Ovary (tissue), 9 donors: Measurements from ENCODE around the gene SPEN. TPM values are rescaled to one million over a fixed set of nuclear protein-coding genes. Genes with fewer than 3 reads are reported as not detected.
"Not testable (repeated sequence)": the region's sequence is repeated elsewhere in the genome, so short reads cannot be mapped to it uniquely, and the experiment has no call there.

Source experiments
- DNase-seq, 5 donors: peaks; one replicate each; pipeline ENCODE4 v3.0.0-alpha.2; 2019 to 2020
- H3K27ac ChIP-seq, 2 donors: fragments of 200-600 bp; one replicate each; pipeline versions ENCODE4 v1.5.1 to v1.8.0; 2019 to 2022
- H3K27me3 ChIP-seq: fragments of 200-600 bp; one replicate; pipeline ENCODE4 v1.8.0; 2022
- H3K36me3 ChIP-seq: fragments of 200-600 bp; sonication (generic); one replicate; pipeline ENCODE4 v1.5.1; 2019
- H3K4me1 ChIP-seq: one replicate; pipeline ENCODE4 v1.8.1; 2013; ENCODE audit warnings: mild to moderate bottlenecking, moderate library complexity; ENCODE audit not compliant: insufficient read depth
- H3K4me3 ChIP-seq: fragments of 200-600 bp; sonication (generic); one replicate; pipeline ENCODE4 v1.5.1; 2017
- H3K9me3 ChIP-seq, 2 donors: fragments of 200-600 bp in 1 of 2; sonication (generic) in 1 of 2; one replicate each; pipeline versions ENCODE4 v1.5.1 to v1.8.1; 2013 to 2019; ENCODE audit warnings: mild to moderate bottlenecking in 1 of 2, moderate library complexity in 1 of 2
- EP300 ChIP-seq: sonication (generic); formaldehyde crosslinking; IDR thresholded peaks from one replicate; pipeline ENCODE4 v1.6.1; 2017; ENCODE audit warnings: antibody characterized with exemption
- POLR2A ChIP-seq: fragments of 450-650 bp; IDR thresholded peaks from one replicate; pipeline ENCODE4 v1.6.1; 2017; ENCODE audit warnings: antibody characterized with exemption, mild to moderate bottlenecking, moderate library complexity
- WGBS, 3 donors: extraction: QIAGEN DNeasy Blood & Tissue Kit in 1 of 3; methylation state at CpG; one replicate each; pipeline versions ENCODE4 v1.1.5 to v1.1.7; 2013 to 2017; 5-methylcytosine and 5-hydroxymethylcytosine counted together
- intact Hi-C, 4 donors: fragments of 100-400 bp; cut with DNase I; formaldehyde crosslinking; loops; one replicate each; pipeline versions ENCODE4 v1.11.0 to v1.15.1; 2022 to 2023
- polyA plus RNA-seq, 2 donors: library from polyadenylated mRNA; stranded (reverse); fragments of 200-250 nt in 1 of 2; fragments of 350-450 nt in 1 of 2; fragmentation: Illumina TruSeq in 1 of 2; extraction: RNeasy Lipid Tissue Mini Kit (QIAGEN cat#74804) in 1 of 2; gene quantifications; one replicate each; pipeline ENCODE4 v1.2.3, GENCODE V29; 2013 to 2014
- total RNA-seq, 7 donors: library from RNA; depleted of rRNA in 2 of 7; stranded (reverse); fragments of >200 nt in 2 of 7; fragmentation: NEBNext Ultra II Directional in 3 of 7; extraction: Animal tissue kit (Norgen Biotek cat#: 25700) in 3 of 7; gene quantifications; one replicate each; pipeline versions ENCODE4 v1.1.0 to v1.2.4, GENCODE V29; 2016 to 2023
- TF ChIP-seq, protein P1 (sequence below), 3 donors: fragments of 450-650 bp in 2 of 3; fragments of 200-600 bp in 1 of 3; IDR thresholded peaks; one replicate each; pipeline versions ENCODE4 v1.5.1 to v1.8.0; 2016 to 2022; ENCODE audit warnings: antibody characterized with exemption in 3 of 3, mild to moderate bottlenecking in 1 of 3
- donor health status: DM: no; HTN: no; CAD: no; lungs with moderate emphysema.
- donor health status: DM: no; HTN: no; CAD: no.
- donor health status: Bipolar disorder and iron deficiency.
- donor health status: DM: yes; HTN: yes; CAD: no.
- donor health status: DM: no; HTN: no; CAD: no.
- donor health status: DM: yes; HTN: yes; CAD: no.

SPEN gene
- total and polyA plus RNA-seq, 9 donors: 30.5 to 93.2 (median 62.9) TPM

DNA sequence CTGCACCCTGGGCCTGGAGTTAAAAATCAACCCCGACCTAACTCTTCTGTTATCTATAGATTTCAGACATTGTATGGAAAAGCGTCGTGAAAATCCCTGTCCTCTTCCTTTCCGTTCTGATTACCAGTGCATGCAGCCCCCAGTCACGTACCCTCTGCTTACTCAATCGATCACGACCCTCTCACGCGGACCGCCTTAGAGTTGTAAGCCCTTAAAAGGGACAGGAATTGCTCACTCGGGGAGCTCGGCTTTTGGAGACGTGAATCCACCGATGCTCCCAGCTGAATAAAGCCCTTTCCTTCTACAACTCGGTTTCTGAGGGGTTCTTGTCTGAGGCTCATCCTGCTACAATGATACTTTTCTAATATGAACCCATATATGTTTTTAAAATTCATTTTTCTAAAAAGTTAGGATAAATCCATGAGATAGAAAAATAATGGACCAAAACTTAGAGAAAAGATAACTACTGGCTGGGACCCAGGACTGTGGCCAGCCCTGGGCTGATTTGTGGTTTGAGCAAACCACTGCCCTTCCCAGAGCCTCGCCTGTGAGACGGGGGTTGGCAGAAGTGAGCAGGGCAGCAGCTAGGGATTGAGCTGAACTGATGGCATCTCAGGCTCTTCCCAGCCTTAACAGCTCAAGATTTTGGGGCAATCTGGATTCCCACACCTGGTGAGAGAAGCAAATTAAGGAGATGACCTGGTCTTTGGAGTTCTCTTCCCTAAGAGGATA, 45.1 kb upstream of the SPEN start:
- no peak for DNase-seq
- H3K4me1 ChIP-seq: peaks cover 4% of the 10 kb centered on the region
- no peaks in the 10 kb centered on the region for H3K36me3 ChIP-seq
- 80 to 87% (median 83%) methylated on average over 17 of the region's 17 CpGs for WGBS, 3 donors
- H3K9me3 ChIP-seq: no peaks in the 10 kb centered on the region
- H3K4me3 ChIP-seq: no peak overlapping the region
- no peaks in the 10 kb centered on the region for H3K27me3 ChIP-seq
- TF ChIP-seq EP300: no peak
- no peak for TF ChIP-seq POLR2A
- TF ChIP-seq, protein P1, sequence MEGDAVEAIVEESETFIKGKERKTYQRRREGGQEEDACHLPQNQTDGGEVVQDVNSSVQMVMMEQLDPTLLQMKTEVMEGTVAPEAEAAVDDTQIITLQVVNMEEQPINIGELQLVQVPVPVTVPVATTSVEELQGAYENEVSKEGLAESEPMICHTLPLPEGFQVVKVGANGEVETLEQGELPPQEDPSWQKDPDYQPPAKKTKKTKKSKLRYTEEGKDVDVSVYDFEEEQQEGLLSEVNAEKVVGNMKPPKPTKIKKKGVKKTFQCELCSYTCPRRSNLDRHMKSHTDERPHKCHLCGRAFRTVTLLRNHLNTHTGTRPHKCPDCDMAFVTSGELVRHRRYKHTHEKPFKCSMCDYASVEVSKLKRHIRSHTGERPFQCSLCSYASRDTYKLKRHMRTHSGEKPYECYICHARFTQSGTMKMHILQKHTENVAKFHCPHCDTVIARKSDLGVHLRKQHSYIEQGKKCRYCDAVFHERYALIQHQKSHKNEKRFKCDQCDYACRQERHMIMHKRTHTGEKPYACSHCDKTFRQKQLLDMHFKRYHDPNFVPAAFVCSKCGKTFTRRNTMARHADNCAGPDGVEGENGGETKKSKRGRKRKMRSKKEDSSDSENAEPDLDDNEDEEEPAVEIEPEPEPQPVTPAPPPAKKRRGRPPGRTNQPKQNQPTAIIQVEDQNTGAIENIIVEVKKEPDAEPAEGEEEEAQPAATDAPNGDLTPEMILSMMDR (IDR thresholded peaks at IDR 0.05): no peak
- no peak overlapping the region for H3K27ac ChIP-seq
- intact Hi-C loops: loop anchor here in 2 of 4 donors (5.0 to 10.0 kb wide), 2 partner anchors 192 to 250 kb away; no protein-coding TSS in a partner anchor

DNA sequence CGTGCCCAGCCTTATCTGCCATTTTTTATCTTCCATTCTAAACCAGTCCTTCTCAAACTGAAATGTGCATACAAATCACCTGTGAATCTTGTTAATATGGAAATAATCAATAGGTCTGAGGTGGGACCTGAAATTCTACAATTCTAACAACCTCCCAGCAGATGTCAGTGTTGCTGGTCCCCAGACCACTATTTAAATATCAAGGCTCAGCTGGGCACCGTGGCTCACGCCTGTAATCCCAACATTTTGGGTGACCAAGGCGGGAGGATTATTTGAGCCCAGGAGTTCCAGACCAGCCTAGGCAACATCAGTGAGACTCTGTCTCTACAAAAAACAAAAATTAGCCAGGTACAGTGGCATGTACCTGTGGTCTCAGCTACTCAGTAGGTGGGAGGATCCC, 44.1 kb upstream of the SPEN start:
- Histone ChIP-seq H3K4me1 (peaks cover 4% of the 10 kb centered on the region), H3K27me3 (no peaks in the 10 kb centered on the region), H3K36me3 (no peaks in the 10 kb centered on the region), H3K27ac (no peak overlapping the region), H3K9me3 (no peaks in the 10 kb centered on the region), H3K4me3 (no peak overlapping the region)
- TF ChIP-seq POLR2A (no peak), EP300 (no peak)
- TF ChIP-seq, protein P1 (IDR thresholded peaks at IDR 0.05): peak; percentile 12 to 29 (median 27)
- DNase-seq: peak in 1 of 5 donors; percentile 41
- intact Hi-C loops: loop anchor here in 2 of 4 donors (5.0 to 10.0 kb wide), 2 partner anchors 191 to 249 kb away; no protein-coding TSS in a partner anchor
- 13 to 21% (median 20%) methylated on average over 4 of the region's 4 CpGs for WGBS, 3 donors

DNA sequence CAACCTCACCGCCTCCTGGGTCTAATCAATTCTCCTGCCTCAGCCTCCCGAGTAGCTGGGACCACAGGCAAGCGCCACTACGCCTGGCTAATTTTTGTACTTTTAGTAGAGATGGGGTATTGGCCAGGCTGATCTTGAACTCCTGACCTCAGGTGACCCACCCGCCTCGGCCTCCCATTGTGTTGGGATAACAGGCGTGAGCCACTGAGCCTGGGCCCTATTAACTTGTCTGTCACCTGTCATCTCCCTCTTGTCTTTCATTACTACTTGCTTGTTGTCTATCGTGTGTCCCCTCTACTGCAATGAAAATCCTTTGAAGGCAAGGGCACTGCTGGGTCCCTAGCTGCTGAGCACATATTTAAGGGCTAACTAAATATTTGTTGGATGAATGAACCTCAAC, 43.4 kb upstream of the SPEN start:
- H3K9me3 ChIP-seq: no peaks in the 10 kb centered on the region
- TF ChIP-seq POLR2A (no peak), EP300 (no peak)
- TF ChIP-seq, protein P1 (IDR thresholded peaks at IDR 0.05): no peak
- H3K36me3 ChIP-seq: no peaks in the 10 kb centered on the region
- H3K27ac ChIP-seq: no peak overlapping the region
- no peak for DNase-seq
- peaks cover 4% of the 10 kb centered on the region for H3K4me1 ChIP-seq
- intact Hi-C loops: loop anchor here in 2 of 4 donors (5.0 to 10.0 kb wide), 2 partner anchors 191 to 248 kb away; no protein-coding TSS in a partner anchor
- 82 to 88% (median 84%) methylated on average over 8 of the region's 8 CpGs for WGBS, 3 donors
- no peak overlapping the region for H3K4me3 ChIP-seq
- H3K27me3 ChIP-seq: no peaks in the 10 kb centered on the region

DNA sequence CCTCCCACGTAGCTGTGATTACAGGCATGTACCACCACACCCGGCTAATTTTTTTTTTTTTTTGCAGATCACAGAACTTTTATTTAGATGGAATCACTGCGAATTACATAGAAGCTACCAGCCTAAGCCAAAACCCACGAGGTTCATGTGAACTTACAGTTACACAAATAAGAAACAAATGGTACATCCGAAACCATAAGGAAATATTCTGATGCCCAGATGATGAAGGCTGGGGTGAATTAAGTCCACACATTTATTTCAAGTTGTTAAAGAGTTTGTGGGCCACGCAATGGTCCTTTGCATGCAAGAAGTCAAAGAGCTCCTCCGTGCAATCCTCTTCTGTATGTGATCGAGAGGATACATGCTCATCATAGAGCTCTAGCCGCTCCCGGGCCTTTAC, 40.4 kb upstream of the SPEN start:
- no peak for DNase-seq
- no peaks in the 10 kb centered on the region for H3K4me1 ChIP-seq
- intact Hi-C loops: loop anchor here in 1 of 4 donors (10.0 kb wide), 1 partner anchor 188 kb away; no protein-coding TSS in a partner anchor
- no peak for TF ChIP-seq POLR2A
- TF ChIP-seq EP300: no peak
- TF ChIP-seq, protein P1 (IDR thresholded peaks at IDR 0.05): no peak
- H3K9me3 ChIP-seq: no peaks in the 10 kb centered on the region
- no peak overlapping the region for H3K27ac ChIP-seq
- no peaks in the 10 kb centered on the region for H3K36me3 ChIP-seq
- 89 to 92% (median 90%) methylated on average over 10 of the region's 10 CpGs for WGBS, 3 donors
- no peaks in the 10 kb centered on the region for H3K27me3 ChIP-seq
- H3K4me3 ChIP-seq: no peak overlapping the region

DNA sequence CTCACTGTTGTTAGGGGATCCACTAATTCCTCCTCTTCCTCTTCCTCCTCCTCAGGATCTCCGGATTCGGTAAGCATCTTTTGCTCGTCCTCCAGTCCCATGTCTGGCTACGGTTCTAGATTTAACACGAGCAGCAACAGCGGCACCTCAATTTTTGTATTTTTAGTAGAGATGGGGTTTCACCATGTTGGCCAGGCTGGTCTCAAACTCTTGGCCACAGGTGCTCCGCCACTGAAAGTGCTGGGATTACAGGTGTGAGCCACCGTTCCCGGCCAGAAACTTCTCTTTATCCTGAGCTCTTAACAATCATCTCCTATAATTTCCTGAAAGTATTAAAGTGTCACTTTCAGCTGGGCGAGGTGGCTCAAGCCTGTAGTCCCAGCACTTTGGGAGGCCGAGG, 40.0 kb upstream of the SPEN start, which contains the start of gene UQCRHL:
UQCRHL (minus strand) TSS at position 101 of the 400 bp plus-strand sequence; CDS start at position 101, 0 bp downstream.
- H3K27me3 ChIP-seq, DNase-seq, H3K4me3 ChIP-seq, H3K36me3 ChIP-seq, H3K4me1 ChIP-seq, H3K9me3 ChIP-seq, H3K27ac ChIP-seq: not testable (repeated sequence)
- 89 to 94% (median 93%) methylated on average over 11 of the region's 11 CpGs for WGBS, 3 donors
- intact Hi-C loops: loop anchor here in 1 of 4 donors (10.0 kb wide), 1 partner anchor 187 kb away; no protein-coding TSS in a partner anchor
